ENCODE results near the gene PRKG1.

- TF ChIP-seq FOXM1 (IDR thresholded peaks at IDR 0.05; ENCODE audit: borderline replicate concordance, low read depth) (no peak), EP300 (IDR thresholded peaks at IDR 0.05; ENCODE audit: borderline replicate concordance) (no peak), YY1 (IDR thresholded peaks at IDR 0.05; ENCODE audit: low read depth) (no peak)
These were observed 500.2 kb downstream of the PRKG1 start for GRCh38 chr10:51574248-51575048.

All from Ishikawa (cell line).